T follicular helper cell (primary cell): ENCODE results near the gene RFK.

ENCODE experiments used
- DNase-seq: peaks from one replicate; pipeline ENCODE4 v3.0.0-alpha.2; 2020; ENCODE audit warnings: low read depth

Gene RFK

GRCh38 chr9:76412638-76413037, 18.4 kb upstream of the RFK start:
- DNase-seq: no peak

GRCh38 chr9:76405868-76406267, 11.6 kb upstream of the RFK start:
- no peak for DNase-seq

GRCh38 chr9:76405340-76405739, 11.1 kb upstream of the RFK start:
- DNase-seq: no peak

DNA sequence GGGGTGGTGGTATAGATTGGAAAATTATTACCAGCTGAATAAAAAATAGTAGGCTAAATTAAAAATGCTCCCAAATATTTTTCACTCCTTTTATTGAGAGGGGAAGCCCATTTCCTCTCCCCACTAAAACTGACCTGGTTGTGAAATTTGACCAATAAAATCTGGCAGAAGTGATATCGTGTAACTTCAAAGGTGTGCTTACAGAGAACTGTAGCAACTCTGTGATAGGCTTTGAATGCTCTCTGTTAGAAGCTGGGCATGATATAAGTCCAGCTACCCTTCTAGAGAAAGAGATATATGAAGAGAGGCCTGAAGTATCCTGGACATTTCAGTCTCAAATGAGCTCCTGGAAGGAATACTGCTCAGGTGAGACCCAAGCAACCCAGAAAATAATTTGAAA, 10.2 kb upstream of the RFK start:
- no peak for DNase-seq

- DNase-seq: no peak
Measured at GRCh38 chr9:76403352-76403751, 9.1 kb upstream of the RFK start.

- DNase-seq: no peak
Measured at GRCh38 chr9:76401580-76402354, 7.5 kb upstream of the RFK start.

GRCh38 chr9:76401176-76401575, 7.0 kb upstream of the RFK start:
- DNase-seq: no peak

GRCh38 chr9:76400534-76401096, 6.4 kb upstream of the RFK start:
- no peak for DNase-seq

DNA sequence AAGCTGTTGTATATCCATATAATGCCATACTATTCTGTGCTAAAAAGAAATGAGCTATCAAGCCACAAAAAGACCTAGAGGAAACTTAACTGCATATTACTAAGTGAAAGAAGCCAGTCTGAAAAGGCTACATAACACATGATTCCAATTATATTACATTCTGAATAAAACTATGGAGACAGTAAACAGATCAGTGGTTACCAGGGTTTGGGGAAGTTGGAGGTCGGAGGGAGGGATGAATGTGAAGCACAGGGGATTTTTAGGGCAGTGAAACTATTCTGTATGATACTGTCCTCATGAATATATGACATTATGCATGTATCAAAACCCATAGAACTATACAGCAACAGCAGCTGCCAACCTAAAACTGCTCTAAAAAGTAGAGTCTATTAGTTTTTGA, 5.6 kb upstream of the RFK start:
- no peak for DNase-seq

GRCh38 chr9:76396597-76396996, 2.4 kb upstream of the RFK start:
- no peak for DNase-seq

DNA sequence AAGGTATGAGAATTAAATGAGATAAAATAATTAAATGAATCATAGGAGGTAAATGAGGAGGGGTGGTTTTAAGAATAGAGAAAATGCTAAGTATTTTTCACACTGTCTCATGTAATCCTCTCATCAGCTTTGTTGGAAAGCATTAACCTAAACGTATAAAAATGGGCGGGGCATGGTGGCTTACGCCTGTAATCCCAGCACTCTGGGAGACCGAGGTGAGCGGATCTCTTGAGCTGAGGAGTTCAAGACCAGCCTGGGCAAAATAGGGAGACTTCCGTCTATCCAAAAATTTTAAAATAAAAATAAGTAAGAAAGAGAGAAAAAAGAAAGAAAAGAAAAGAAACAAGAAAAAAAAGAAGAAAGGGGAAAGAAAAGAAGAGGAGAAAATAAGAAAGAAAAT, 1.9 kb upstream of the RFK start:
- DNase-seq: no peak

DNA sequence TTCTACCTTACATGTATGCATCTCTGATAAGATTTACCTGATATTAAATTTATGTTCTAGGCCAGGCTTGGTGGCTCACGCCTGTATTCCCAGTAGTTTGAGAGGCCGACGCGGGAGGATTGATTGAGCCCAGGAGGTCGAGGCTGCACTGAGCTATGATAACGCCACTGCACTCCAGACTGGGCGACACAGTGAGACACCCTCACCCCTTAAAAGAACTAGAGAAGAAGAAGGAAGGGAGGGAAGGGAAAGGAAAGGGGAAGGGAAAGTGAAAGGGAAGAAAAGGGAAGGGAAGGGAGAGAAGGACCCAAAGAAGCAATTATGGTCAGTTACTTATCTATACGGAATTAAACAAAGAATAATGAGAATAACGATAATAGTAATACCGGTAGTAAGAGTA, 1.2 kb upstream of the RFK start:
- no peak for DNase-seq

GRCh38 chr9:76394960-76395252, 680 bp upstream of the RFK start:
- DNase-seq: peak; percentile 50

DNA sequence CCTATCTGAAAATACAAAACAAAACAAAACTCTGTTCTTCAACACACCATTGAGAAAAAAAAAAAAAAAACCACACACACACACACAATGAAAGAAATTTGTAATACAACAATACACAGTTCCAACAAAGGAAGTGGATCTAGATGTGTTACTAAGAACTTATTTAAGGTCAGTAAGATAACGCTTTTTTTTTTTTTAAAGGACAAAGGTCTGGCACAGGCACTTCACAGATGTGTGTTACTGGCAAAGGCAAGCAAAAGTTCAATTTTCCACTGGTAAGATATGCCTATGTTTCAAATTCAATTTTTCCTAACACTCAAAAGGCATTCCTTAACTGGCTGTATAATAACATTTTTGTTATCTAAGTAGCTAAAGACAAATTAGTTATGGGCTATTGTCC, 3.6 kb downstream of the RFK start:
- DNase-seq: no peak

DNA sequence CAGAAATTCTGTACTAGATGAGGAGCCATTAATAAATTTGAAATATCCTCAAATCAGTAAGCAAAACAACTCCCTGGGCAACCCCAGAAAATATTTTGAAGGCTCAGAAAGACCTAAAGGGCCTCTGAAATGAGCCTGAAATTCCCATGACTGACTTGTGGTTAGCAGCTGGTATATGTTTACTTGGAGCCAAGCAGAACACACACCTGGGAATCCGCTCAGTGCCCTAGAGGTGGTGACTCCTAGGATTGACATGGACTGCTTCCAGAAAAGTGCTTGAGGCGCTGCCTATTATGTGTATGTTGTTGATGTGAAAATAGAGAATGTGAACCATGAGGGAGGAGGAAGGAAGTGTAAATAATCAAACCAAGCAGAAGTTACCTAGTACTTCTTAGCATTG, 14.7 kb downstream of the RFK start:
- DNase-seq: no peak

GRCh38 chr9:76378367-76379073, 15.7 kb downstream of the RFK start:
- no peak for DNase-seq

DNA sequence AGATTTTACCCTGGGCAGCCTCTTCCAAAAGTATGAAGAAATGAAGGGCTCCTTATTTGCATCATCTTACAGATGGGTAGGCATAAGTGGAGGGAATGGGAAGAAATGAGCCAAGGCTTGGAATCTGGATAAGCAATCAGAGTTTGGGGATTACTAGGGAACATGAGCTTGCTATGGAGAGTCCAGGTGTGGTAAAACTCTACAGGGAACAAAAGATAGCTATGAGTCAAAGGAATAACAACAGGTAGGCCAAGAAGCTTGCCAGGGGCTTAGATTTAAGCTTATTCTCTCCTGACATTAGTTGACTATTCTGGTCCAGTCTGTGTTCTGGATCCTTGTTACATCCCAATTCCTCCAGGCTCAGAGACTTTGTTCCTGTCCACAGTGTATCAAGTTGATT, 16.4 kb downstream of the RFK start:
- no peak for DNase-seq

DNA sequence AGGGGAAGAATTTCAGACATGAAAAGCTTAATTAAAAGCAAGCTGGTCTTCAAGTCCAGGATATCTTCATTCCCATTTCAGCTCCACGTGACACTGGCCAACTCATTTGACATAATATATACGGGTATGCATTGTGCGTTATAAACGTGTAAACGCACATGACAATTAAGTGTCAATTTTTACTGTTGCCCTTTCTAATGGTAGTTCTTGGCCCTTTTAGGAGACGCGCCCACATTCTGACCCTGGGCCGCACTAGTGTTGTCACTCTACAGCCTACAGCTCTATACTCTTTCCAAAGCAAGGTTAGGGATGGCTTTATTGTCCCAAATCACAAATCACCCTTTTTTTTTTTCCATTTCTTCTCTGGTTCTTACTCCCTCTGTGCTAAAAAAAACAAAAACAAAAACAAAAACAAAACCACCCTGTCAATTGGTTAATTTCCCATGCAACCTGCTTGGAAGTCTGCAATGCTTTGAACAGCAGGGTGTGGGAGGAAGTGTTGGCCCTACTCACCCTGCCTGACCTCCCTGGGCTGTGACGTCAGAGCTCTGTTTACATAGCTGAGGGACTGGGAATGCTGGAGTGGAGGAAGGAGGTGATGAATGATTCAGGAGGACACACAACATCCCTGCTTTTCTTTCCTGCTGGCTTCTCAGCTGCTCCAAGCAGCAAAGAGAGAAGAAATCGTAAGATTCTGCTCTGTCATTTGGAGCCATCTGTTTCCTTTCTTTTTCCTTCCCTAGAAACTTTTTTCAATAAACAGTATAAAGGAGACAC, 19.3 kb downstream of the RFK start:
- no peak for DNase-seq

GRCh38 chr9:76373784-76374474, 20.3 kb downstream of the RFK start:
- DNase-seq: no peak

DNA sequence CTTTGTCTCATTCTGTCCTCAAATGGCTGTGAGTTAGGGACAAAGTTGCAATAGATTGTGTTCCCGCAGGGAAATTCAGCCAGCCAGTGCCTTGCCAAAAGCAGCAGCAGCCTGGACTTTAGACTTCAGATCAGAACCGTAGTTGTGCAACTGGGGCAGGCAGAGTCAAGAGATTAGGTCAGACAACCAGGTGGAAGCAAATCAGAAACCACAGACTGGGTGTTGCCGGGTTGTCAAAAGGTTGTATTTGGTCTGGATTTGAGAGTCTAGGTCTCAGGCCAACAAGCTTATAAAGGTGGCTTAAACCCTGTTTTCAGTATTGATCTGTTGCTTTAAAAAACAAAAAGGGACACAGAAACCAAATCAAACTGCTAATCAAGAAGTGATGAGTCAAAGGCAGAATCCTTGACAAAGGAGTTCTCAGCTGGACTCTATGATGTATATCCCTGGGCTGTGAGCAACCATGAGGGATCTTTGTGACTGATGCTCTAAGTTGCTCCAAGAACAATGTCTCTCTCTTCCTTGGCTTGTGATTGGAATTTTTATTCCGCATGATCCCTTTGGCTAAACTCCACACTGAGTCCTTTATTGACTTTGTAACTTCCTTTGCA, 20.9 kb downstream of the RFK start:
- no peak for DNase-seq

GRCh38 chr9:76372336-76372735, 21.9 kb downstream of the RFK start:
- DNase-seq: no peak

GRCh38 chr9:76371901-76372300, 22.3 kb downstream of the RFK start:
- DNase-seq: no peak
